ENCODE results near the gene SHB. TPM values are rescaled to one million over a fixed set of nuclear protein-coding genes. Genes with fewer than 3 reads are reported as not detected.

Gene SHB
- total and polyA plus RNA-seq, 7 donors, result 4.0 to 30.7 (median 8.6) TPM

DNA sequence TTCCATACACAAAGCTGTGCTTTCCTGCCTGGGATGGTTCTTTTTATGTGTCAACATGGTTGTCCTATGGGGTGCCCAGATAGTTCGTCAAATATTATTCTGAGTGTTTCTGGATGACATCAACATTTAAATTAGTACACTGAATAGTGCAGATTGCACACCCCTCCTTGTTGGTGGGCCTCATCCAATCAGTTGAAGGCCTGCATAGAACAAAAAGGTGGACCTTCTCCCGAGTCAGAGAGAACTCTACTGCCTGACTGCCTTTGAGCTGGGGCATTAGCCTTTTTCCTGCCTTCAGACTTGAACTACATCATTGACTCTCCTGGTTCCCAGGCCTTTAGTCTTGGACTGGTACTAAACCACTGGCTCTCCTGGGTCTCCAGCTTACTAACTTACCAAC is 80.4 kb downstream of the SHB start:
- 61 to 72% (median 70%) methylated on average over 2 of the region's 2 CpGs for WGBS, 3 donors
- TF ChIP-seq, protein P1, sequence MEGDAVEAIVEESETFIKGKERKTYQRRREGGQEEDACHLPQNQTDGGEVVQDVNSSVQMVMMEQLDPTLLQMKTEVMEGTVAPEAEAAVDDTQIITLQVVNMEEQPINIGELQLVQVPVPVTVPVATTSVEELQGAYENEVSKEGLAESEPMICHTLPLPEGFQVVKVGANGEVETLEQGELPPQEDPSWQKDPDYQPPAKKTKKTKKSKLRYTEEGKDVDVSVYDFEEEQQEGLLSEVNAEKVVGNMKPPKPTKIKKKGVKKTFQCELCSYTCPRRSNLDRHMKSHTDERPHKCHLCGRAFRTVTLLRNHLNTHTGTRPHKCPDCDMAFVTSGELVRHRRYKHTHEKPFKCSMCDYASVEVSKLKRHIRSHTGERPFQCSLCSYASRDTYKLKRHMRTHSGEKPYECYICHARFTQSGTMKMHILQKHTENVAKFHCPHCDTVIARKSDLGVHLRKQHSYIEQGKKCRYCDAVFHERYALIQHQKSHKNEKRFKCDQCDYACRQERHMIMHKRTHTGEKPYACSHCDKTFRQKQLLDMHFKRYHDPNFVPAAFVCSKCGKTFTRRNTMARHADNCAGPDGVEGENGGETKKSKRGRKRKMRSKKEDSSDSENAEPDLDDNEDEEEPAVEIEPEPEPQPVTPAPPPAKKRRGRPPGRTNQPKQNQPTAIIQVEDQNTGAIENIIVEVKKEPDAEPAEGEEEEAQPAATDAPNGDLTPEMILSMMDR (IDR thresholded peaks at IDR 0.05), result no peak
- Histone ChIP-seq H3K9me3 (no peaks in the 10 kb centered on the region), H3K4me1 (peaks cover 14% of the 10 kb centered on the region), H3K4me3 (no peak overlapping the region), H3K27ac (no peak overlapping the region), H3K36me3 (ENCODE audit: insufficient read depth in 1 of 2, low read depth in 1 of 2) (no peaks in the 10 kb centered on the region), H3K27me3 (ENCODE audit: insufficient read depth in 3 of 3, low read length in 2 of 3) (no peaks in the 10 kb centered on the region)
- intact Hi-C loops (cut with DNase I), result no loop called here
- no peak for ATAC-seq
- DNase-seq, result no peak

DNA sequence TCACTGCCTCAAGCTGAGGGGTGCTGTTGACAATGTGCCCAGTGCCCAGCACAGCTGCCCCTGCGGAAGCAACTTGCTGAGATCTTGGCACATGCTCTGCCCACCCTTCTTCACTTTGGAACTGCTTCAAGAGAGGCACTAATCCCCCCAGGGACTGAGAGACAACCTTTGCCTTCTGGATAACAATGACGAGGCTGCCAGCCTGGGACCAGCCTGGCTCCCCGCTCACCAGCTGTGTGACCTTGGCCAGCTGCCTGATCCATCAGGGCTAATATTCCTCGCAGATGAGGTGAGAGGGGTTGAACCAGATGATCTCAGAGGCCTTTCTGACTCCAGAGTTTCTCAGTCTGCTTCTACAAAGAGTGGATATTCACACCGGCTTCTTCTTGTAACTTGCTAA is 81.0 kb downstream of the SHB start:
- TF ChIP-seq, protein P1 (IDR thresholded peaks at IDR 0.05), result no peak
- H3K9me3 ChIP-seq, result no peaks in the 10 kb centered on the region
- H3K27me3 ChIP-seq (ENCODE audit: insufficient read depth in 3 of 3, low read length in 2 of 3), result no peaks in the 10 kb centered on the region
- peaks cover 8% of the 10 kb centered on the region for H3K4me1 ChIP-seq
- WGBS, 3 donors, result 42 to 62% (median 44%) methylated on average over 5 of the region's 5 CpGs
- no peak overlapping the region for H3K27ac ChIP-seq
- H3K4me3 ChIP-seq, result no peak overlapping the region
- no peaks in the 10 kb centered on the region for H3K36me3 ChIP-seq (ENCODE audit: insufficient read depth in 1 of 2, low read depth in 1 of 2)
- no peak for ATAC-seq
- intact Hi-C loops (cut with DNase I), result no loop called here
- DNase-seq, result no peak

DNA sequence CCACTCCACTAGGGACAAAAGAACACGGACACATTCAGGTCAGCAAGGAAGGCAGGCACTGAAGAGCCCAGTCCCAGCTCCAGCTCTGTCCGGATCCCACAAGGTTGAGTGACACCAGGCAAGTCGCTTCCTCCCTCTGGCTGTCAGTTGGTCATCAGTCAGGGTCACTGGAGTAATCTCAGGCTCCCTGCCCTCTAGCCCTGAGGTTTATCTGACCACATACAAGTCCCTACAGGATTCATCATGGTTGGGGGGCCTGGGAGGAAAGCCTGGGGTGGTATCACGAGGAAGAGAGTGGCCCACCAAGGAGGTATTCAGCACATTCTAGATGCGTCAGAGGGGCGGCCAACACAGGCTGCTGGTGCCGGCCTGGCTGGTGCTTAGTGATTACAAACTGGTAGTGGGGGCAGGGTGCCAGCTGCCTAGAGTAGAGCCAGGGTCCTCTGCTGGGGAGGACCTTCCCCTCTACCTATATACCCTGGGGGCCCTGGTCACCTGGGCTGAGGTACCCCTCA is 81.5 kb downstream of the SHB start:
- H3K4me1 ChIP-seq, result peaks cover 7% of the 10 kb centered on the region
- no peak overlapping the region for H3K27ac ChIP-seq
- H3K9me3 ChIP-seq, result no peaks in the 10 kb centered on the region
- no peak overlapping the region for H3K4me3 ChIP-seq
- DNase-seq, result no peak
- TF ChIP-seq, protein P1 (IDR thresholded peaks at IDR 0.05), result no peak
- ATAC-seq, result no peak
- no peaks in the 10 kb centered on the region for H3K27me3 ChIP-seq (ENCODE audit: insufficient read depth in 3 of 3, low read length in 2 of 3)
- no peaks in the 10 kb centered on the region for H3K36me3 ChIP-seq (ENCODE audit: insufficient read depth in 1 of 2, low read depth in 1 of 2)
- WGBS, 3 donors, result 76 to 84% (median 80%) methylated on average over 7 of the region's 7 CpGs
- intact Hi-C loops (cut with DNase I), result no loop called here

DNA sequence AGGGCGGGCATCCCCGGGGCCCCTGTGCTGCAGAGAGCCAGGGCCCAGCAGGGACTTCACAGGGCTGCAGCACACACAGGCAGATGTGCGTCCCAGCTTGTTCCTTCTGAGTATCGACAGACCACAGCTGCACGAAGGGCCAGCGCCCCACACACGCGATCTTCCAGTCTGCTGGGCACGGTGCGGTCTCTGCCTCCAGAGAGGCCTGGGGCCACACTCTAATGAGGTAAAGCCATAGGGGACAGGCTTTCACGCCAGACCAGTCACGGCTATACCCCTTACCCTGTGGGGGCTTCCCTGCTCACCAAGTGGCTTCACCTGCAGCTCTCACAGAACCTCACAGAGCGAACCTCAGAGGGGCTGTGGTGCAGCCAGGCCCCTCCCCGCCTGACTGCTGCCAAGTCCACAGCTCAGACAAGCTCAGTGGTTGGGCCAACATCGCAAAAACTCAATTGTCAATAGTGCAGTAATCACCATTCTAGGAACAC is 82.2 kb downstream of the SHB start:
- 77 to 87% (median 86%) methylated on average over 15 of the region's 15 CpGs for WGBS, 3 donors
- Histone ChIP-seq H3K27ac (no peak overlapping the region), H3K9me3 (no peaks in the 10 kb centered on the region), H3K4me1 (peaks cover 7% of the 10 kb centered on the region), H3K36me3 (ENCODE audit: insufficient read depth in 1 of 2, low read depth in 1 of 2) (no peaks in the 10 kb centered on the region), H3K27me3 (ENCODE audit: insufficient read depth in 3 of 3, low read length in 2 of 3) (no peaks in the 10 kb centered on the region), H3K4me3 (no peak overlapping the region)
- intact Hi-C loops (cut with DNase I), result no loop called here
- DNase-seq, result no peak
- TF ChIP-seq, protein P1 (IDR thresholded peaks at IDR 0.05), result no peak
- ATAC-seq, result no peak

DNA sequence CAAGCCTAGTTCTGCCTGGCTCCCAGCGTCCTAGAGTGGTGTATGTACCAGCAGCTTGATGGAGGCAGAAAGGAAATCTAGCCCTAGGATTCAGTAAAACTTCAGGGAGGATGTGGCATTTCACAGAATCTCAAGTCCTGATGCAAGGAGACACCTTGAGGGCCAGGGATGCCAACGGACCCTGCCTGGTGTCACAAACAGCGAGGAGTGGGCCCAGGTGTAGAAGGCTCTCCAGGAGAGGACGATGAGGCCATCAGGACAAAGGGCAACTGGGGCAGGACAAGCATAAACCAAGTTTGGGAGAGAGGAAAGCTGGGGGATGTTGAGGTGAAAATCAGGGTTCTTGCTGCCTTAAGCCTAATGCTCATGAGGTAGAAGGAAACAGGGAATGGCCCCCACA is 83.0 kb downstream of the SHB start:
- no peaks in the 10 kb centered on the region for H3K36me3 ChIP-seq (ENCODE audit: insufficient read depth in 1 of 2, low read depth in 1 of 2)
- no peak overlapping the region for H3K4me3 ChIP-seq
- H3K9me3 ChIP-seq, result no peaks in the 10 kb centered on the region
- DNase-seq (no peak), ATAC-seq (no peak)
- TF ChIP-seq, protein P1 (IDR thresholded peaks at IDR 0.05), result no peak
- peaks cover 7% of the 10 kb centered on the region for H3K4me1 ChIP-seq
- no peaks in the 10 kb centered on the region for H3K27me3 ChIP-seq (ENCODE audit: insufficient read depth in 3 of 3, low read length in 2 of 3)
- WGBS, 3 donors, result 92 to 95% (median 94%) methylated on average over 4 of the region's 4 CpGs
- no peak overlapping the region for H3K27ac ChIP-seq
- intact Hi-C loops (cut with DNase I), result no loop called here

Data from psoas muscle (tissue), 8 donors.